Activated B cell treated with CpG ODN at 0.5 μM for 24 hours (primary cell): Measurements from ENCODE around the gene LST1. TPM values are rescaled to one million over a fixed set of nuclear protein-coding genes. Genes with fewer than 3 reads are reported as not detected.

Experiments used
- ATAC-seq: fragments of 200-7000 bp; cut with Tn5 transposase; one replicate; pipeline ENCODE4 v1.10.0; 2021; ENCODE audit warnings: low read depth, mild to moderate bottlenecking, moderate library complexity
- CTCF ChIA-PET: fragments of 350-600 bp; sonication (Branson Sonifier 250); formaldehyde crosslinking; loops from one replicate; lab custom pipeline; 2021; ENCODE audit warnings: antibody characterized with exemption; lab: Charles Lee
- POLR2A ChIA-PET: fragments of 350-600 bp; sonication (Branson Sonifier 250); formaldehyde crosslinking; loops from one replicate; lab custom pipeline; 2021; ENCODE audit warnings: antibody characterized with exemption; lab: Charles Lee
- DNase-seq: peaks from one replicate; pipeline ENCODE4 v3.0.0; 2022
- H3K27ac Mint-ChIP-seq: one replicate; pipeline ENCODE4 v1.8.0; 2020; ENCODE audit warnings: mixed read lengths
- H3K27me3 Mint-ChIP-seq: one replicate; pipeline ENCODE4 v1.8.0; 2021; ENCODE audit warnings: mixed read lengths
- H3K36me3 Mint-ChIP-seq: one replicate; pipeline ENCODE4 v1.8.0; 2021; ENCODE audit warnings: low read depth, mixed read lengths
- H3K4me1 Mint-ChIP-seq: one replicate; pipeline ENCODE4 v1.8.0; 2021; ENCODE audit warnings: mixed read lengths
- H3K4me3 Mint-ChIP-seq: one replicate; pipeline ENCODE4 v1.8.0; 2020; ENCODE audit warnings: mild to moderate bottlenecking, mixed read lengths
- H3K9me3 Mint-ChIP-seq: one replicate; pipeline ENCODE4 v1.8.0; 2020; ENCODE audit warnings: mixed read lengths
- intact Hi-C: fragments of 100-400 bp; cut with micrococcal nuclease; formaldehyde crosslinking; loops from one replicate; pipeline ENCODE4 v1.15.1; 2024
- total RNA-seq: library from RNA; stranded (reverse); gene quantifications from 2 replicates; pipeline ENCODE4 v1.2.3, GENCODE V29; 2022
- TF ChIP-seq, protein P1 (sequence below): fragments of 200-600 bp; IDR thresholded peaks from one replicate; pipeline ENCODE4 v1.8.0; 2022; ENCODE audit warnings: antibody characterized with exemption, mild to moderate bottlenecking

The LST1 gene
- total RNA-seq, 1 donor from 2014 or later, result 8.4 TPM

DNA sequence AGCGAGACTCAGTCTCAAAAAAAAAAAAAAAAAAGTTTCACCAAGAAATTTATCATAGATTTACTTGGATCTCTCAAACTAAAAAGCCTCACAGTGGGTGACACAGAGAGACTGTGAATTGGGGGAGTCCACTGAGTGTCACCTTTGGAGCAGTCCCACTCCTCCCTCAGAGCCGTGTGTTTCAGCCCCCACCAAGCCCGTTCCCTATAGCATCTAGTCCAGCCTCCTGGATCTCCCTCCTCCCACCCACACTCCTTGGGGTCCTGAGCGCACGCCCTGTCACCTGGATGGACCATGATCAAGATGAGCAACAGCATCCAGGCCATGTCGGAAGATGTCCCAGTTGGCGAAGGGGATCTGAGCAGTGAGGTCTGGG is 6.3 kb downstream of the LST1 start:
- Mint-ChIP-seq H3K4me3 (peak overlapping the region; percentile 61), H3K27ac (peak overlapping the region; percentile 93), H3K4me1 (peaks cover 86% of the 10 kb centered on the region), H3K9me3 (no peaks in the 10 kb centered on the region), H3K27me3 (no peaks in the 10 kb centered on the region), H3K36me3 (peaks cover 8% of the 10 kb centered on the region)
- DNase-seq (no peak), ATAC-seq (no peak)
- TF ChIP-seq, protein P1, sequence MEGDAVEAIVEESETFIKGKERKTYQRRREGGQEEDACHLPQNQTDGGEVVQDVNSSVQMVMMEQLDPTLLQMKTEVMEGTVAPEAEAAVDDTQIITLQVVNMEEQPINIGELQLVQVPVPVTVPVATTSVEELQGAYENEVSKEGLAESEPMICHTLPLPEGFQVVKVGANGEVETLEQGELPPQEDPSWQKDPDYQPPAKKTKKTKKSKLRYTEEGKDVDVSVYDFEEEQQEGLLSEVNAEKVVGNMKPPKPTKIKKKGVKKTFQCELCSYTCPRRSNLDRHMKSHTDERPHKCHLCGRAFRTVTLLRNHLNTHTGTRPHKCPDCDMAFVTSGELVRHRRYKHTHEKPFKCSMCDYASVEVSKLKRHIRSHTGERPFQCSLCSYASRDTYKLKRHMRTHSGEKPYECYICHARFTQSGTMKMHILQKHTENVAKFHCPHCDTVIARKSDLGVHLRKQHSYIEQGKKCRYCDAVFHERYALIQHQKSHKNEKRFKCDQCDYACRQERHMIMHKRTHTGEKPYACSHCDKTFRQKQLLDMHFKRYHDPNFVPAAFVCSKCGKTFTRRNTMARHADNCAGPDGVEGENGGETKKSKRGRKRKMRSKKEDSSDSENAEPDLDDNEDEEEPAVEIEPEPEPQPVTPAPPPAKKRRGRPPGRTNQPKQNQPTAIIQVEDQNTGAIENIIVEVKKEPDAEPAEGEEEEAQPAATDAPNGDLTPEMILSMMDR, result no peak
- CTCF ChIA-PET, result interaction anchor here (0.6 to 12.8 kb wide), 3 partner anchors 12 to 238 kb away, joined by 4 to 773 read pairs (median 577); partner anchors contain the start of genes ATP6V1G2, DDX39B, LST1 and LTB
- intact Hi-C loops, result loop anchor here (1.0 kb wide), 1 partner anchor 10 kb away; the partner anchor contains the start of gene LTB
- POLR2A ChIA-PET, result interaction anchor here (0.7 to 26.0 kb wide), 14 partner anchors 16 to 1522 kb away, joined by 3 to 1155 read pairs (median 8); partner anchors contain the start of genes ABHD16A, AIF1, ATP6V1G2 and BAG6

DNA sequence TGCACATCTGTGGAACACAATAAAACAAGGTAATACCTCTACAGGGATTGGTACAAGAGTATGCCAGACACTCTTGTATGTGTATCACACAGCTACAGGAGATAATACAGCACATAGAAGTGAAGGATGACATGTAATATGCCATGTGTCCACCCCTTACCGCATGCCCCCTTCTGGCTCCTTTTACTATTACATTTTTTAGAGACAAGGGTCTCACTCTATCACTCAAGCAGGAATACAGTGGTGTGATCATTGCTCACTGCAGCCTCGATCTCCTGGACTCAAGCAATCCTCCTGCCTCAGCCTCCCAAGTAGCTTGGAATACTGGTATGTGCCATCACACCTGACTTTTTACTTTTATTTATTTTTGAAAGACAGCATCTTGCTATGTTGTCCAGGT is 10.9 kb downstream of the LST1 start:
- H3K27me3 Mint-ChIP-seq, result no peaks in the 10 kb centered on the region
- ChIA-PET POLR2A (interaction anchor here (0.6 to 26.0 kb wide), 7 partner anchors 10 to 55 kb away, joined by 3 to 1155 read pairs (median 8); partner anchors contain the start of genes ATP6V1G2, BAG6, DDX39B and LST1), CTCF (interaction anchor here (1.0 to 12.8 kb wide), 7 partner anchors 17 to 236 kb away, joined by 4 to 773 read pairs (median 17); partner anchors contain the start of genes ATP6V1G2, DDX39B, LST1 and LTB)
- no peaks in the 10 kb centered on the region for H3K9me3 Mint-ChIP-seq
- H3K36me3 Mint-ChIP-seq, result no peaks in the 10 kb centered on the region
- peak overlapping the region; percentile 75 for H3K27ac Mint-ChIP-seq
- TF ChIP-seq, protein P1, result no peak
- intact Hi-C loops, result loop anchor here (1.0 kb wide), 1 partner anchor 16 kb away; no protein-coding TSS in a partner anchor
- peaks cover 58% of the 10 kb centered on the region for H3K4me1 Mint-ChIP-seq
- H3K4me3 Mint-ChIP-seq, result peak overlapping the region; percentile 25
- DNase-seq (no peak), ATAC-seq (peak; percentile 73)

DNA sequence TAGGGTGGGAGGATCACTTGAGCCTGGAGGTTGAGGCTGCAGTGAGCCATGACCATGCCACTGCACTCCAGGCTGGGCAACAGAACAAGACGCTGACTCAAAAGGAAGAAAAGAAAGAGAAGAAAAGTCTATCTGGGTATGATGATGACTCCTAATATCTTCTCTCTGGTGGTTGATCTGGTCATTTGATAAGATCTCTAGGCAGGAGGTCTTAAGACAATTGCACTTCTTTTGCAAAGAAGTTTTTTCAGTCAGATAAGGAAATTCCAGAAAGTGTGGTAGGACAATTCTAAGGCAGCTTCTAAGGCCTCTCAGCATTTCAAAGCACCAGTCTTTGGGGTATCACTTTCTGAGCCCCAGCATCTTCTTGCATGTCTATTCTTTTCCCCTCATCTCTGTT is 21.2 kb downstream of the LST1 start:
- TF ChIP-seq, protein P1, result no peak
- ChIA-PET POLR2A (interaction anchor here (0.7 to 1.1 kb wide), 2 partner anchors 14 to 26 kb away, joined by 3 to 4 read pairs; no protein-coding TSS in a partner anchor), CTCF (interaction anchor here (1.0 kb wide), 1 partner anchor 9 kb away, joined by 3 read pairs; no protein-coding TSS in a partner anchor)
- Mint-ChIP-seq H3K4me3 (no peak overlapping the region), H3K27ac (no peak overlapping the region), H3K27me3 (no peaks in the 10 kb centered on the region), H3K36me3 (no peaks in the 10 kb centered on the region), H3K4me1 (no peaks in the 10 kb centered on the region), H3K9me3 (no peaks in the 10 kb centered on the region)
- DNase-seq, result no peak
- no peak for ATAC-seq
- intact Hi-C loops, result no loop called here

DNA sequence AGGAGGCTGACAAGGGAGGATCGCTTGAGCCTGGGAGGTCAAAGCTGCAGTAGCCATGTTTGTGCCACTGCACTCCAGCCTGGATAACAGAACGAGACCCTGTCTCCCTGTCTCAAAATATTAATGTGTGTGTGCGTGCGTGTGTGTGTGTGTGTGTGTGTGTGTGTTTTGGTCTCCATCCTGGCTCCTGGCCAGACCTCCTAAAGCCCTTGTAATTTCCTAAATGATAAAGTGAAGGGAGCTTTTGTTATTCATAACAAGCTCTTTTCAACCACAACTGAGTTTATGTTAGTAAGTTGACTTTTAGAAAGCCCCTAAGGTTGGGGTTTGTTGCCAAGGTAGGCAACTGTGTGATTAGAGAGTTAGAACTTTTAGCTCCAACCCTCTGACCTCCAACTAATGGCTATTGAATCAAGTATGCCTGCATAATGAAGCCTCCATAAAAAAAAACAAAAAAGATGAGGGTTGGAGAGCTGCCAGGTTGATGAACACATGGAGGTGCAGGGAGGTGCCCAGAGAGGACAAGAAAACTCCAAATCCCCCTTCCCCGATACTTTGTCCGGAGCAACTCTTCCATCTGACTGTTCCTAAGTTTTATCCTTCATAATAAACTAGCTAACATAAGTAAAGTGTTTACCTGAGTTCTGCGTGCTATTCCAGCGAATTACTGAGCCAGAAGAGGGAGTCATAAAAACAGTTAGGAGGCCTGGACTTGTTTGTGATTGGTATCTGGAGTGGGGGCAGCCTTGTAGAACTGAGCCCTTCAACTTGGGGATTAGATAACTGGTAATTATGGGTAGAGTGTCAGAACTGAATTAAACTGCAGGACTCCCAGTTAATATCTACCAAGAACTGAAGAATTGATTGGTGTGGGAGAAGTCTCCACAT is 23.7 kb downstream of the LST1 start:
- DNase-seq (no peak), ATAC-seq (no peak)
- peaks cover 13% of the 10 kb centered on the region for H3K4me1 Mint-ChIP-seq
- H3K27me3 Mint-ChIP-seq, result no peaks in the 10 kb centered on the region
- POLR2A ChIA-PET, result interaction anchor here (0.6 to 1.3 kb wide), 4 partner anchors 48 to 1722 kb away, joined by 3 to 9 read pairs (median 4); partner anchors contain the start of gene DDX39B
- no peak overlapping the region for H3K27ac Mint-ChIP-seq
- H3K9me3 Mint-ChIP-seq, result no peaks in the 10 kb centered on the region
- H3K36me3 Mint-ChIP-seq, result no peaks in the 10 kb centered on the region
- intact Hi-C loops, result no loop called here
- no peak overlapping the region for H3K4me3 Mint-ChIP-seq
- TF ChIP-seq, protein P1, result no peak
- CTCF ChIA-PET, result interaction anchor here (1.9 to 2.4 kb wide), 2 partner anchors 11 to 59 kb away, joined by 5 to 16 read pairs; no protein-coding TSS in a partner anchor
